ENCODE measurements around the gene INSYN2B.
"Not testable (repeated sequence)": the region's sequence is repeated elsewhere in the genome, so short reads cannot be mapped to it uniquely, and the experiment has no call there.

INSYN2B gene

GRCh38 chr5:169971780-169972179 is 8.5 kb downstream of the INSYN2B start:
- no peak for DNase-seq (ENCODE audit: low read depth)

DNA sequence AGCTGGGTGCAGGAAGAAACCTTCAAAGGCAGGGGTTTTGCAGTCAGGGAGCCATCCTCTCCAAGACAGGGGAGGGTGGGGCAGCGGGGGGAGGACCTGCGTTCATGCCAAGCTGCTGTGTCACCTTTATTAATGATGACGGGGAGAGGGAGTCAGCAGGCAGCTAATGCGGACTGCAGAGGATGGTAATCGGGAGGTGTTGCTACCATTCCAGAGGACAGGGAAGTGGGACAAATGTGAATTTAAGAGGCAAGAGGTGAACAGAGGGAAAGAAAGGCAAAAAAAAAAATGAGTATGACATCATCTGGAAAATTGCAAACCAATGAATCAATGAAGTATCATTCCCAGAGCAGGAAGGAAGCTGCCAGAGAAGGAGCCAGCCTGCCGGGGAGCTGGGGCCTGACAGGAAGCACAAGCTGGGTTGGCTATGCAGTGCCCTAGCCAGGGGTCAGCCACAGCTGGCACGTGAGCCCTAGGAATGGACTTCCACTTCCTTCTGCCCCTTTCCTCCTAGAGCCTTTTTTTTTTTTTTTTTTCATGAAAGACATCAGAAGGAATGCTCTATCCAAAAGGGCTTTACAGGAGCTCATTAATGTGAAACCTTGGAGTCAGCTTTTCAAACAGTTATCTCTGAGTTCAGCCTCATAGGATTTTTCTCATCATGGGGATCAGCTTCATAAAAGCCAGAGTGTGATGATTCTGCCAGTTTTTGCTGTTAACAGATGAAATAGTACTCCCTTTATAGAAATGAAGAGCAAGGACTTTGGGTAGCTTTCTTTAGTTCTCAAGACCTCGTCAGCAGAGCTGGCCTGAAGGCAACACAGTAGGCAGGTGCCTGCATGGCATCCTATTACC is 9.2 kb downstream of the INSYN2B start:
- peak; percentile 49 for DNase-seq (ENCODE audit: low read depth)

DNA sequence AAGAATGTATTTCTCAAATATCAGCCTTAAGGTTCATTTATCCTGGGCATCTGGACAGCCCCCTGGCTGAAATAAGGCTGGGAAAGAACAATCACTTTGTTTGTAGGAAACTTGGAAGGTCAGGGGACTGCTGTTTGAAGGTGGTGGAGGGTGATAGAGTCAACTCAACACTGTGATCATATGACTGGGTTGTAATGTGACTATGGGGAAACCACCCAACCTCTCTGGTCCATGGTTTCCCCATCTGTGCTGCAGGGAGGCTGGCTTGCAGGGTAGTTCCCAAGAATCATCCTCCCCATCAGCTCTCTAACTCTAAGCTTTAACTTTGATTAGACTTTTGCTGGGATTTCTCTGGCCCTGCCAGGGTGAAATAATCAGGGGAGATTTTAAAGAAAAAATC is 10.0 kb downstream of the INSYN2B start:
- no peak for DNase-seq (ENCODE audit: low read depth)

GRCh38 chr5:169964246-169964645 is 16.0 kb downstream of the INSYN2B start:
- no peak for DNase-seq (ENCODE audit: low read depth)

DNA sequence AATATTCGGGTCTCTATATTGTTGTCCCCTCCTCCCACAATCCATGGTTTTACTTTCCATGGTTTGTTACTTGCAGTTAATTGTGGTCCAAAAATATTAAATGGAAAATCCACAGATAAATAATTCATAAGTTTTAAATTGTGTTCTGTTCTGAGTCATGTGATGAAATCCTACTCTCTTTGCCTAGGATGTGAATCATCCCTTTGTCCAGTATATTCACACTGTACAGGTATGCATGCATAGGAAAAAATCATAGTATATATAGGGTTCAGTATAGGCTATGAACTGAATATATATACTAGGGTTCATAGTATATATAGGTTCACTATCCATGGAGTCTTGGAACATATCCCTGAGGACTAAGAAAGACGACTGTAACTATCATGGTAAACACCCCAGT is 19.6 kb downstream of the INSYN2B start:
- no peak for DNase-seq (ENCODE audit: low read depth)

DNA sequence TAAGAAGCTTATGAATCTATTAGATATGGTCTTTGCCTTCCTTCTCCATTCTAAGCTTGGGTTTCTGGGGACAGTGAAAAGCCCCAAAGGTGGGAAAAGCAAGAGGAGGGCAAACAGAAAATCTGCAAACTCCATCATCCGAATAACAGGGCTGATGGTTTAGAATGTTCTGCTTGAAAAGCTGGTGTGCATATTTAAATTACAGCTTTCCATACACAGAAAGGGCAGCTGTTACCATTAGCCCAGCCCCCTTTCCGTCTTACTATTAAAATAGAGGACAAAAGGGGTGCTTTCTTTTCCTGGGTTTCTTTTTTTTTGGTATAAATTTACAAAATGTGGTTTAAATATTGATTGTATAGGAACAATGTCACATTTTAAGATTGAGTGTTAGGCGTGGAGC is 22.0 kb downstream of the INSYN2B start:
- no peak for DNase-seq (ENCODE audit: low read depth)

GRCh38 chr5:169956756-169957155 is 23.5 kb downstream of the INSYN2B start:
- no peak for DNase-seq (ENCODE audit: low read depth)

GRCh38 chr5:169956126-169956525 is 24.2 kb downstream of the INSYN2B start:
- DNase-seq (ENCODE audit: low read depth) = no peak

DNA sequence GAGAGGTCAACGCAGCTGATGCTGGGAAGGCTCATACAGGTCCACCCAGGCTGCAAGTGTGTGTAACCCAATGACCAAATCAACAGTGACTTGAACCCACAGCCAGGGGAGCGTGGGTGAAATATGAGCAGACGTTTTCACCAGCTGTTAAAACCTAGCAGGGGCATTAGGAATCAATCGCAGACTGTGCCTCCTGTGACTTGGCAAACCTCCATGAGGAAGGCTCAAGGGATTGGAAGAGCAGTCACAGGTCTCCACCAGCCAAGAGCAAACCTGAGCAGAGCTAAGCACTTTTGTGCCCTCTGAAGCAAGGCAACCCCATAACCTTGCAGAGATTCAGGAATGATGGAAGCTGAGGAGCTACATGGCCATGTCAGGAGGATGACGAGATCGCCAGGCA is 25.5 kb downstream of the INSYN2B start:
- no peak for DNase-seq (ENCODE audit: low read depth)

DNA sequence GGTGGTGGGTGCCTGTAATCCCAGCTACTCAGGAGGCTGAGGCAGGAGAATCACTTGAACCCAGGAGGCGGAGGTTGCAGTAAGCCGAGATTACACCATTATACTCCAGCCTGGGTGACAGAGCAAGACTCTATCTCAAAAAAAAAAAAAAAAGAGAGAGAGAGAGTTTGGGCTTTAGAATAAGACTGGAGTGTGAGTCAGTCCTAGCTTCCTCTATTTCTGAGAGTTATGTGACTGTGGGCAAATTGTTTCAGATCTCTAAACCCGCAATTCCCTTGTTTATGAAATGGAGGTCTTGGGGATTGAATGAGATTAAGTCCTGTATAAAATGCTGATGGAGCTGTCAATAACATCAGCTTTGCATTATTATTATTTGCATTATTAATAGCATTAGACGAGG is 27.1 kb downstream of the INSYN2B start:
- not testable (repeated sequence) for DNase-seq (ENCODE audit: low read depth)

DNA sequence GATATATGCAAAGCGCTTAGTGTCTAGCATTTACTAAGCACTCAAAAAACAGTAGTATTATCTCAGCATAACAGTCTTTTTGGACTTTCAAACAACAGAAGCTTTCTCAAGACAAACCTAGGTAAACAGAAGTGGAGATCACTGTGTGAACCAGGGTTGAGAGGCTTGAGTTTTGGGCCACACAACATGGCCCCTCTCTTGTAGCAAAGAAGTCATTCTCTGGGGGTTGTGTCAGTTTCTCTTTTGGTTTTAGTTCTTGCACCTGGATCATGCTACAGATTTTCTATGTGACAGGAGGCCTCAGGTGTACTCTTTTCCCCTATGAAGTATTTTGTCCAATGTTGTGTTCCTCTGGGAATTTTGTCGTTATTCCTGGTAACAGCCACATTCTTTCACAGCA is 30.0 kb downstream of the INSYN2B start:
- DNase-seq (ENCODE audit: low read depth) = no peak

DNA sequence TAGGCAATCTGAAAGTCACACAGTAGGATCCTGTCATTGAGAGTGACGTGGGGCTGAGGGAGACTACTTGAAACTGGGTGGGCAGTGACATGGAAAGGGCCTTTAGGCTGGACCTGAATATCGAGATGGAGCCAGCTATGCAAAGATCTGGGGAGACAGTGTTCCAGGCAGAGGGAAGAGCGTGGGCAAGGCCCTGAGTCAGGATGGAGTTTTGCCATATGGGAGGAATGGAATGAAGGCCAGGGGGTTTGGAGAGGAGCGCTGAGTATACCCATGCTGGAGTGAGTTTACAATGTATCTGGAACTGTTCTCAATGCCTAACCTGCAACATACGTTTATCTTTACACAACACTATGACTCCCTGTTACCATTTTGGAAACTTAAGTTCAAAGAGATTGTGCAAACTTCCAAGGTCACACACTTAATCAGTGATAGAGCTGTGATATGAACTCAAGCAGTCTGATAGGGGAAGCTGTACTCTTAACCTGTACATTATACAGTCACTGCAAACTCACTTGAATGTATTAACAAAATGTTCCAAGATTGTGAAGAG is 33.5 kb downstream of the INSYN2B start:
- DNase-seq (ENCODE audit: low read depth) = no peak

- peak; percentile 92 for DNase-seq (ENCODE audit: low read depth)
Observed at GRCh38 chr5:169945831-169946261, 34.4 kb downstream of the INSYN2B start.

- no peak for DNase-seq (ENCODE audit: low read depth)
Observed at GRCh38 chr5:169944922-169945680, 35.2 kb downstream of the INSYN2B start.

DNA sequence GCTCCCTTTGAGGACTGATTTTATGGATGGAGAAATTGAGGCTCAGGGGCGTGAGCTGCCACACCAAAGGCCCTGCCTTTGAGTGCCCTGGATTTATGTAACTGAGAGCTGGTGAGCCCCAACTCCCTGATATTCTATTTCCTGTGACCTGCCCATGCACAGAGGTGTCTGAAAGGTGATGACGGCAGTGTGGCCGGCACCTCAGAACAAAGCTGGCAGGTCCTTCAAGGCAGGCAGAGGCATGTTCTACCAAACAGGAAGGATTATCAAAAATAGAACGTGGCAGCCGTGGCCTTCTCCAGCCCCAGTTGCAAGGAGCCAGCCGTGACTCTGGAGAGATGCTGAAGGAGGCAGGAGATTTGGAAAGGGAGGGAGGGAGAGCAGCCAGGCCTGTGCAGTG is 36.2 kb downstream of the INSYN2B start:
- DNase-seq (ENCODE audit: low read depth) = no peak

DNA sequence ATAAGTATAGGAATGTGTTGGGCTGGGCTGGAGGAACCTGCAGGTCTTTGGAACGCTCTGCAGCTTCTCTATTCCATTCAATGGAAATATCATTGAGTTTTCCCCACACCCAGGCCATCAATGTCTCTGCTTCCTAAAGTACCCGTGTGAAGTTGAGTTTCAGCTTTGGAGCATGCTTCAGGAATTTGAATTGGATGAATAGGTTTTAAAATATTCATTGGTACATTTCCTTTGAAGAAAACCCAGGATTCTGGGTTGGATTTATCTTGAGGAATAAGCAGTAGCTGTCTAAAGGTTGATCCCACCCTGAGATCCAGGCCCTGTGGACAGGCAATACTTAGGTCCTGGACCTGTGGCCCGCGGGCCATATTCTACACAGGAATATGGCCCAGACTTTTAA is 37.3 kb downstream of the INSYN2B start:
- DNase-seq (ENCODE audit: low read depth) = no peak

GRCh38 chr5:169942181-169942580 is 38.1 kb downstream of the INSYN2B start:
- peak; percentile 63 for DNase-seq (ENCODE audit: low read depth)

GRCh38 chr5:169941542-169941941 is 38.8 kb downstream of the INSYN2B start:
- DNase-seq (ENCODE audit: low read depth) = no peak

DNA sequence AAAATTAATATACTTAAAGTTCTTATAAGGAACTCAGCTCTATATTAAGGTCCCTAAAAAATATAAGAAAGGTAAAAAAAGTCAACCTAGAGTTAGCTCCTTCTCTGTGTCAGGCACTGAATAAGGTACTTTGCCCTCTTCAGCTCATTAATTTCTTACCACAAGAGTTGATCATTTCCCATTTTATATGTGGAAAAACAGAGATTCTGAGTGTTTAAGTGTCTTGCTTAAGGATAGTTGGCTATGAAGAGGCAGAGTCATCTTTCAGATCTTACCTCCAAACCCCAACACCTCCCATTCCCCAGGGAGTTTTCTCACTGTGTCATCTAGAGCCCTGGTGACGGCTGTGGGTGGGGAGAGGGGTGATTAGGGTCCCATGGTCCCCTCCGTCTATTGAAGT is 40.6 kb downstream of the INSYN2B start:
- DNase-seq (ENCODE audit: low read depth) = no peak

DNA sequence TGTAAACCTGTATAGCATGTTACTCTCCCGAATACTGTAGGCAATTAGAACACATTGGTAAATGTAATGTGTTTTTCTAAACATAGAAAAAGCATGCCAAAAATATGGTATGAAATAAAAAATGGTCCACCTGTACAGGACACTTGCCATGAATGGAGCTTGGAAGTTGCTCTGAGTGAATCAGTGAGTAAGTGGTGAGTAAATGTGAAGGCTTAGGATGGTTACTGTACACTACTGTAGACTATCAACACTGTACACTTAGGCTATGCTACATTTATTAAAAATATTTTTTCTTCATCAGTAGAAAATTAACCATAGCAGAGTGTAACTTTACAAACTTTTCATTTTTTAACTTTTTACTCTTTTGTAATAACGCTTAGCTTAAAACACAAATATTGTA is 41.9 kb downstream of the INSYN2B start:
- no peak for DNase-seq (ENCODE audit: low read depth)

DNA sequence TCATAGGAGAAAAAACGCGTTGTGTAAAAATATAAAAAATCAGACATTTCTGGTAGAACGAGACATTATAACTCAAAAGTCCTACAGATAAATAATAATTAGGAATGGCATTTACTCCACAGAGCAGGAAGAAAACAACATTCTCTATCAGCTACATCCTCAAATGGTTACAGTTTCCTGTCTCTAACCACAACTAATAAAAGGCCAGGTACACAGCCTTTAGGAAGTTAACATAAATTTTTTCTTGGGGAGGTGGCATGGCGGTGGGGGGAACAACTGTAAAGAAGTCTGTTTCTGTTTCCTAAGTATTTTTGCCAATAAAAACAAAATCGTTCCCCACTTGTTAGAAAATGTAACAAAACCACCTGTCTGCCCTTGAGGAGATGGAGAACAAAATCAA is 44.5 kb downstream of the INSYN2B start:
- DNase-seq (ENCODE audit: low read depth) = no peak

GRCh38 chr5:169934990-169935389 is 45.3 kb downstream of the INSYN2B start:
- DNase-seq (ENCODE audit: low read depth) = no peak

DNA sequence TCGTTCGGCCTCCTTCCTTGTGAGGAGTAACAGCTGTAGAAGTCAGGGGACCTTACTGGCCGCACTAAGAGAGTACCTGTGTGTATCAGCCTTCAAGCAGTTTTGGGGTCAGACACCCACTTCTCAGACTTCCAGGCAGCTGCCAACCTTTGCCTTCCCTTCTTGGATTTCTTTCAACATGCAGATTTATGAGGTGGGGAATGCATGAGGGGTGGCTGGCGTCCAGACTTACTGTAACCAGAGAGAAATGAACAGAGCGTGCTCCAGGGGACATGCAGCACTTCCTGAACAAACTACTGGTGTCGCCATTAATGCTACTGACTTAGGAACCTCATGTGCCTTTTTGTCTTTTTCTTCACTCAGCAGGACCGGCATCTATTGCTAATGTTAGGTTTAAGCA is 46.7 kb downstream of the INSYN2B start:
- no peak for DNase-seq (ENCODE audit: low read depth)

All from GM04503 (cell line).